Neutrophil (primary cell): ENCODE measurements around the gene MRPL46.

Experiments
- H3K27ac ChIP-seq: fragments of 200-600 bp; sonication (generic); 2 replicates; pipeline ENCODE4 v1.5.1; 2016; ENCODE audit warnings: mild to moderate bottlenecking, moderate library complexity
- H3K27me3 ChIP-seq: fragments of 200-600 bp; sonication (generic); 2 replicates; pipeline ENCODE4 v1.6.0; 2016; ENCODE audit warnings: mild to moderate bottlenecking
- H3K36me3 ChIP-seq: fragments of 200-600 bp; sonication (generic); 2 replicates; pipeline ENCODE4 v1.5.1; 2017
- H3K4me1 ChIP-seq, 2 experiments: fragments of 200-600 bp in 1 of 2; sonication (generic) in 1 of 2; 1 replicate in 1 of 2; 2 replicates in 1 of 2; pipeline versions ENCODE4 v1.5.1 to v1.6.1; 2013 to 2016; ENCODE audit warnings: low read depth in 1 of 2, low read length in 1 of 2, mild to moderate bottlenecking in 1 of 2, moderate library complexity in 1 of 2; ENCODE audit not compliant: control insufficient read depth in 1 of 2, insufficient read depth in 1 of 2
- H3K4me3 ChIP-seq, 2 experiments: fragments of 200-600 bp in 1 of 2; sonication (generic) in 1 of 2; 1 replicate in 1 of 2; 2 replicates in 1 of 2; pipeline ENCODE4 v1.5.1; 2013 to 2016; ENCODE audit warnings: low read depth in 1 of 2, low read length in 1 of 2, mild to moderate bottlenecking in 1 of 2, moderate library complexity in 1 of 2
- H3K9me3 ChIP-seq: fragments of 200-600 bp; sonication (generic); 2 replicates; pipeline ENCODE4 v1.5.1; 2016
- TF ChIP-seq, protein P1 (sequence below): fragments of 200-600 bp; sonication (generic); IDR thresholded peaks from 2 replicates; pipeline ENCODE4 v1.5.1; 2016; ENCODE audit warnings: antibody characterized with exemption

The MRPL46 gene

DNA sequence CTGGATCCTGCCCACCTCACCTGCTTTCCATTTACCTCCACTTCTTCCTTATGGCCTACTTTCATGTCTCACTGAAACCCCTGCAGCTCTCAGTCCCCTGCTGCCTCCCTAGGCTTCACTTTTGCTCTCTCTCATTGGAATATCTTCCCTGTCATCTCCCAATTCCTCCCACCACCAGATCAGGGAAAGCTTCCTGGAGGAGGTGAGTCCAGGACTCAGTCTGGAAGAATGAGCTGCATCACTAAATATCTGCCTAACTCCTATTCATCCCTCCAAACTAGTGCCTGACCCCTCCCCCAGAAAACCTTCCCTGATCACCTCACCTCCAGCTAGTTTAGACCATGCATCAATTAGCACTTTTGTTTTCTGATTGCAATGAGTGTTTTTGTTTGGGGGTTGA lies 37.1 kb downstream of the MRPL46 start:
- TF ChIP-seq, protein P1, sequence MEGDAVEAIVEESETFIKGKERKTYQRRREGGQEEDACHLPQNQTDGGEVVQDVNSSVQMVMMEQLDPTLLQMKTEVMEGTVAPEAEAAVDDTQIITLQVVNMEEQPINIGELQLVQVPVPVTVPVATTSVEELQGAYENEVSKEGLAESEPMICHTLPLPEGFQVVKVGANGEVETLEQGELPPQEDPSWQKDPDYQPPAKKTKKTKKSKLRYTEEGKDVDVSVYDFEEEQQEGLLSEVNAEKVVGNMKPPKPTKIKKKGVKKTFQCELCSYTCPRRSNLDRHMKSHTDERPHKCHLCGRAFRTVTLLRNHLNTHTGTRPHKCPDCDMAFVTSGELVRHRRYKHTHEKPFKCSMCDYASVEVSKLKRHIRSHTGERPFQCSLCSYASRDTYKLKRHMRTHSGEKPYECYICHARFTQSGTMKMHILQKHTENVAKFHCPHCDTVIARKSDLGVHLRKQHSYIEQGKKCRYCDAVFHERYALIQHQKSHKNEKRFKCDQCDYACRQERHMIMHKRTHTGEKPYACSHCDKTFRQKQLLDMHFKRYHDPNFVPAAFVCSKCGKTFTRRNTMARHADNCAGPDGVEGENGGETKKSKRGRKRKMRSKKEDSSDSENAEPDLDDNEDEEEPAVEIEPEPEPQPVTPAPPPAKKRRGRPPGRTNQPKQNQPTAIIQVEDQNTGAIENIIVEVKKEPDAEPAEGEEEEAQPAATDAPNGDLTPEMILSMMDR, result no peak
- H3K4me1 ChIP-seq, result no peaks in the 10 kb centered on the region
- no peaks in the 10 kb centered on the region for H3K36me3 ChIP-seq
- H3K27me3 ChIP-seq, result peaks cover 49% of the 10 kb centered on the region
- H3K27ac ChIP-seq, result no peak overlapping the region
- no peaks in the 10 kb centered on the region for H3K9me3 ChIP-seq
- no peak overlapping the region for H3K4me3 ChIP-seq

DNA sequence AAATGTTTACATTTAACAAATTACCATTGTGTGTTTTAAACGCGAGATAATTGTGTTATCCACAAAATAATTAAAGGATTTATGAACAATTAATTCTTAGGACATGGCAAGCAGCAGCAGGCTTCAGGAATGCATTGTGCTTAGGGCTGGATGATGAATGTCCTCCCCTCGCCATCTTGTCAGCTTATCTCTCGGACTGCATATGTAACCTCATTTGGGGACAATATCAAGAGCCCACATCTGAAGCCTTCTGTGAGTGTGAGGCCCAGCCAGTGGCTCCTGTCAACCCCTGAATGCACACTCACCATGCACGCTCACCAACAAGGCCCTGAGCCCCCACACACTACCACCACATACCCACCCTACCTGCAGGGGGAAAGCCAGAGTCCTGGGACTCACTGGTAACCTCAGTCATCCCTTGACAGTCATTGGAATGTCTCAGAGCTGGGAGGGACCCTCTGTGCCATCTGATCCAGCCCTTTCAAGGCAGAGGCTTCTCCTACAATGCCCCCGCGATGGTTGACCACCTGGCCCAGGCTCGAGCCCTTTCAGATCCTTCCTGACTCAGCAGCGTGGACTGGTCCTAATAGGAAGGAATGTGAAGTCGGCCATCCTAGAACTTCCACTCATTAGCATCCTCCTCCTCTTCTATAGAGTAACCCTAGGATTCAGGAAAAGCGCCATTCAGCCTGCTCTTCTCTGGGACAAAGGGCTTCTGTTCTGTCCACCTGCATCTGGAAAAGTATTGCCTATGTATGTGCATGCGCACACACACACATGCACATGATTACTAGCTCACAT lies 38.2 kb downstream of the MRPL46 start:
- no peaks in the 10 kb centered on the region for H3K36me3 ChIP-seq
- TF ChIP-seq, protein P1, result no peak
- H3K9me3 ChIP-seq, result no peaks in the 10 kb centered on the region
- no peaks in the 10 kb centered on the region for H3K4me1 ChIP-seq
- H3K27me3 ChIP-seq, result peaks cover 47% of the 10 kb centered on the region
- H3K27ac ChIP-seq, result no peak overlapping the region
- no peak overlapping the region for H3K4me3 ChIP-seq

DNA sequence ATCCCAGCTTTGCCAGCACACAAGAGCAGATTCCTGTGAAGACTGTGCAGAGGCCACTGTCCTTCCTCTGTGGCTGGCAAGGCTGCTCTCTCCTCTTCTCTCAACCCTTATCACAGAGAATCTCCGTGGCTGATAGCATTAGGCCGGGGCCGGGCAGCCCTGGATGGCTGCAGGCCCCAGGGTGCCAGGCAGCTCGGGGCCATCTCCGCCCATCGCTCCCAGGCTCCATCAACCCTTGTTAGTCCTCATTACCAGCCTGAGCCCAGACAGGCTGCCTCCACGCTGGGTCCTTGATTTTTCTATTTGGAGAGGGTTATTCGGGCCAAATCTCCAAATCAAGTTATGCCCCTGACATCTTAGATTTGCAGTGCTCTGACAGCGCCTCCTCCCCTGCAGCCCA lies 39.1 kb downstream of the MRPL46 start:
- no peaks in the 10 kb centered on the region for H3K36me3 ChIP-seq
- H3K27ac ChIP-seq, result no peak overlapping the region
- no peak overlapping the region for H3K4me3 ChIP-seq
- H3K27me3 ChIP-seq, result peaks cover 43% of the 10 kb centered on the region
- H3K4me1 ChIP-seq, result no peaks in the 10 kb centered on the region
- TF ChIP-seq, protein P1, result no peak
- H3K9me3 ChIP-seq, result no peaks in the 10 kb centered on the region

DNA sequence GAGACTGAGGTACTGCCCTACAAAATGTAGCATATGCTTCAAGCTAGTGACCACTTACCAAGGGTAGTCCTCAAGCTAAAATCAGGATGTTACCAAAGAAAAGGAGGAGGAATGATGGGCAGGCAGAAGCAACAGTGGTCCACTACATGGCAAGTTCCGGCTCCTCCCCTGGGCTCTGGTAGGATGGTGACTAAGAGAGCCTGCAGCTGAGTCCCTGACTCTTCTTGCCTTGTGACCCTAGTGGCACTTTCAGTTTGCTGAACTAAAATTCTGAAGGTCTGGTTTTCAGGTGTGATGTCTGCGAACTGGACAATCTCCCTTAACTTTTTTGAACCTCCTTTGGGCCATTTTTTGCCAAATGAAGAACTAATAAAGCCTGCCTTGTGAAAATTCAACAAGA lies 40.9 kb downstream of the MRPL46 start:
- Histone ChIP-seq H3K4me3 (no peak overlapping the region), H3K9me3 (no peaks in the 10 kb centered on the region), H3K36me3 (no peaks in the 10 kb centered on the region), H3K27ac (no peak overlapping the region), H3K27me3 (peaks cover 43% of the 10 kb centered on the region), H3K4me1 (no peaks in the 10 kb centered on the region)
- TF ChIP-seq, protein P1, result no peak

DNA sequence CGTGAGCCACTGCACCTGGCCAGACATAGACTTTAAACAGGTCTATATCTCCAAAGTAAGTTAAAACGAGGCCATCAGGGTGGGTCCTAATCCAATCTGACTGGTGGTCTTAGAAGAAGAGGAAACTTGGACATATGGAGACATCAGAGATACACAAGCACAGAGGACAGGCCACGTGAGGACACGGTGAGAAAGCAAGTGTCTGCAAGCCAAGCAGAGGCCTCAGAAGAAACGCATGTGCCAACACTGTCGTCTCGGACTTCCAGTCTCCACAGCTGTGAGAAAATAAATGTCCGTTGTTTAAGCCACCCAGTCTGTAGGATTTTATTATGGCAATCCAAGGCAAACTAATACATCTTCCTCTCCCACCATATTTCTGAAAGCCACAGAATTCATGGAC lies 43.9 kb downstream of the MRPL46 start:
- Histone ChIP-seq H3K27ac (no peak overlapping the region), H3K4me1 (no peaks in the 10 kb centered on the region), H3K4me3 (no peak overlapping the region), H3K27me3 (peaks cover 33% of the 10 kb centered on the region), H3K9me3 (no peaks in the 10 kb centered on the region), H3K36me3 (no peaks in the 10 kb centered on the region)
- TF ChIP-seq, protein P1, result no peak
